GM11168 (cell line): ENCODE data around the gene GPC2.
"Not testable (repeated sequence)": the region's sequence is repeated elsewhere in the genome, so short reads cannot be mapped to it uniquely, and the experiment has no call there.

Experiments used
- in situ Hi-C: fragments of 300-500 bp; cut with MboI; formaldehyde crosslinking; loops from one replicate; pipeline ENCODE4 v1.12.0; 2022; ENCODE audit warnings: low sequenced_read_pairs; ENCODE audit not compliant: unreplicated experiment

Gene GPC2

GRCh38 chr7:100154651-100155491, 22.3 kb downstream of the GPC2 start:
- in situ Hi-C loops = no loop called here

GRCh38 chr7:100153708-100154535, 23.3 kb downstream of the GPC2 start:
- in situ Hi-C loops = no loop called here

GRCh38 chr7:100152937-100153666, 24.1 kb downstream of the GPC2 start:
- in situ Hi-C loops = no loop called here

- in situ Hi-C loops = no loop called here
Measured at GRCh38 chr7:100152404-100152803, 24.8 kb downstream of the GPC2 start.

- in situ Hi-C loops = no loop called here
Measured at GRCh38 chr7:100148559-100149328, 28.4 kb downstream of the GPC2 start, which contains the start of gene LAMTOR4. Gene LAMTOR4 (plus strand): TSS chr7:100148918. CDS start chr7:100148973, 55 bp downstream.

GRCh38 chr7:100148225-100148558, 29.0 kb downstream of the GPC2 start:
- in situ Hi-C loops = no loop called here

DNA sequence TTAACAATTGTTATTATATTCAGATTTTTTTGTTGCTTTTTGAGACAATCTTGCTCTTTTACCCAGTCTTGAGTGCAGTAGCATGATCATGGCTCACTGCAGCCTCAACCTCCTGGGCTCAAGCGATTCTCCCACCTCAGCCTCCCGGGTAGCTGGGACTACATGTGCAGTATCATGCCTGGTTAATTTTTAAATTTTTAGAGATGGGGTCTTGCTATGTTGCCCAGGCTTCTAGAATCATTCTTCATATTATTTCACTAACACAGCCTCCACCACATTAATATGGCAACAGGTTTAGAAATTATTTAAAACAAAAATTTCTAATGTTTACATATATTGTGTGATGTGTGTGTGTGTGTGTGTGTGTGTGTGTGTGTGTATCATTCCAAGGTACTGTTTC, 29.9 kb downstream of the GPC2 start:
- in situ Hi-C loops = no loop called here

DNA sequence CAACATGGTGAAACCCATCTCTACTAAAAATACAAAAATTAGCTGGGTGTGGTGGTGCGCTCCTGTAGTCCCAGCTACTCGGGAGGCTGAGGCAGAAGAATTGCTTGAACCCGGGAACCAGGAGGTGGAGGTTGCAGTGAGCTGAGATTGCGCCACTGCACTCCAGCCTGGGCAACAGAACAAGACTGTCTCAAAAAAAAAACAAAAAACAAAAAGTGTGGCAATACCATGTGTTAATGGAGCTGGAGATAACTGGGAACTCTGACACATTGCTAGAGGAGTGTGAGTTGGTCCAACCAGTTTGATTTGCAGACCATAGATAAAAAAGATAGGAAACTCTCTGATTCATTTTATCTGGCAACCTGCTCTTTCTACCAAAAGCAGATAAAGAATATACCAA, 30.8 kb downstream of the GPC2 start:
- in situ Hi-C loops = not testable (repeated sequence)

DNA sequence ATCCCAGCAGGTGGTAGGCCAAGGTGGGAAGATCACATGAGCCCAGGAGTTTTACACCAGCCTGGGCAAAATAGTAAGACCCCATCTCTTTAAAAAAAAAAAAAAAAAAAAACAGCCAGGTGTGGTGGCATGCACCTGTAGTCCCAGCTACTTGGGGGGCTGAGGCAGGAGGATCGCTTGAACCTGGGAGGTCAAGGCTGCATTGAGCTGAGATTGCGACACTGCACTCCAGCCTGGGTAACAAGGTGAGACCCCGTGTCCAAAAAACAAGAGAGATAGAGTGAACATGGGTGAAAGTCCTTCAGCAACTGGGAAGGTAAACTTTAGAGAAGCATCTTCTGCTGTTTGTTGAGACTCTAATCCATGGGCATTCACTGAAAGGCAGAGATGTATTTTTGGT, 34.7 kb downstream of the GPC2 start:
- in situ Hi-C loops = no loop called here

DNA sequence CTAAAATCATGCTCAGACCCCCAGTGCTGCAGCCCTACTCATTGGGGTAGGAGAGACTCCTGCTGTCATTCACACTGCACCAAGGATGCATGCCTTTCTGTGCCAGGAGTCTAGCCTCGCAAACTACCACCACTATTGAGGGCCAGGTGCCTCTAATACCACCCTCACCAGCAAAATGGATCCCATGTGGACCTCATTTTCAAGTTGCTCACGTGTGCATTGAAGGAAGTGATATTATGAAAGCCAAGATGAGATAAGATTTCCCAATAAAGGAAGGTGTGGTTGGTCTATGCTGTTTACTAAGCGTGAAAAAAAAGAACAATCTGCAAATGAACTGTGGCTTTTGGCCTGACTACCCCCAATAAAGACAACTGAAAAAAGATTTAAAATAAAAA, 35.6 kb downstream of the GPC2 start:
- in situ Hi-C loops = no loop called here

GRCh38 chr7:100137851-100138760, 39.1 kb downstream of the GPC2 start:
- in situ Hi-C loops = loop anchor here (10.0 kb wide), 1 partner anchor 77 kb away; the partner anchor contains the start of gene PVRIG

DNA sequence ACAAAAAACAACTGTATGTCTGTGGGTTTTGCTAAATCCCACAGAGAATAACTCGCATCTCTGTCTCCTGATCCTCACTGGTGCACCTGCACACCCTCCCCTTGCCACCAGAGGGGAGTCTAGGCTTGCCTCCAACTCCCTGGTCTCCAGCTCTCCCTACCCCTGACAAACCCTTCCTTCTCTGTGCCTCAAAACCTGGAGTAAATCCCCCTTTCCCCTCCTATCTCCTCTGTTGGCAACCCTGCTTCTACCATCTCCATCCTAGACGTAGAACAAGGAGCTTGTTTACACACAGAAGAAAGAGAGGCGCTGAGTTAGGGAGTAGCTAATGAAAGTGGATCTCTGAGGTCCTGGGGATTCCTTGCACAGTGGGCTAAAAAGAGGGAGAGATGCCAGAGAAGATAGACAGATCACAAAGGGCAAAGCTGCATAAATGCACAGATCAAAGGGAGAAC, 44.5 kb downstream of the GPC2 start:
- in situ Hi-C loops = loop anchor here (10.0 kb wide), 1 partner anchor 82 kb away; the partner anchor contains the start of gene PVRIG

DNA sequence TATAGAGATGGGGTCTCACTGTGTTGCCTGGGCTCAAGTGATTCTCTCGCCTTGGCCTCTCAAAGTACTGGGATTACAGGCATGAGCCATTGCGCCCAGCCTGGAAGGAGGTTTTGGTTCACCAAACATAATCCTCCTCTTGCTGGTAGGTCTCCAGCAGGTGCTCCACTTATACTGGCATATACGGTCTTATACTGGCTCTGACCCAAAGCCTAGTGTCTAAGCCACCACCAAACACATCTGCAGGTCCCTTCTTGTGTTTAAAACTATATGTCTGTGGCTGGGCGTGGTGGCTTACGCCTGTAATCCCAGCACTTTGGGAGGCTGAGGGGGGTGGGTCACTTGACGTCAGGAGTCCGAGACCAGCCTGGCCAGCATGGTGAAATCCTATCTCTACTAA, 45.1 kb downstream of the GPC2 start:
- in situ Hi-C loops = loop anchor here (10.0 kb wide), 1 partner anchor 83 kb away; the partner anchor contains the start of gene PVRIG

DNA sequence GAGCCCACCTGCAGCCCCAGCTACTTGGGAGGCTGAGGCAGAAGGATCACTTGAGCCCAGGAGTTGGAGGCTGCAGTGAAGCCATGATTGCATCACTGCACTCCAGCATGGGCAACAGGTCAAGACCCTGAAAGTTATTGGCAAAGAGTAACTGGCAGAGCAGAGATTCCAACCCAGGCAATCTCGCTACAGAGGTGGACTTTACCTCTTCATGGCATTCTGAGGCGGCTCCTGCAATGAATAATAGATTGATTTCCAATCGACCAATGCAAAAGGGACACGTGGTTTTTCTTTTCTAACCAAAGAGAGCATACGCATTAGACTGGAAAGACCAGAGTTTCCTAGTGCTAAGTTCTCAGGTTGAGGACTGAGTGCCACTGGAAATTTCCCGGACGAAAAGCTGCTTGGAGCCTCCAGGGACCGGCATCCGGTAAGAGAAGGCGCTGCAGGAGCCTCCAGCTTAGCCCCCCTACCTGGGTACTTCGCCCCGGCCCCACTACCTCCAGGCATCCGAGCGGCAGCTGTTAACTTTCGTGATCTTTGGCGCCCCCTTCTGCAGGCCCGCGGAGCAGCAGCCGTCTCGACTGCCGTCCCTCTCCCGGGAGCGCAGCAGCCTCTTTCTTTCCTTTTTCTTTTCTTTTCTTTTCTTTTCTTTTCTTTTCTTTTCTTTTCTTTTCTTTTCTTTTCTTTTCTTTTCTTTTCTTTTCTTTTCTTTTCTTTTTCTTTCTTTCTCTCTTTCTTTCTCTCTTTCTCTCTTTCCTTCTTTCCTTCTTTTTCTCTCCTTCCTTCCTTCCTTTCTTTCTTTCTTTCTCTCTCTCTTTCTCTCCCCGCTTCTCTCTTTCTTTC, 46.4 kb downstream of the GPC2 start:
- in situ Hi-C loops = loop anchor here (10.0 kb wide), 1 partner anchor 84 kb away; the partner anchor contains the start of gene PVRIG

DNA sequence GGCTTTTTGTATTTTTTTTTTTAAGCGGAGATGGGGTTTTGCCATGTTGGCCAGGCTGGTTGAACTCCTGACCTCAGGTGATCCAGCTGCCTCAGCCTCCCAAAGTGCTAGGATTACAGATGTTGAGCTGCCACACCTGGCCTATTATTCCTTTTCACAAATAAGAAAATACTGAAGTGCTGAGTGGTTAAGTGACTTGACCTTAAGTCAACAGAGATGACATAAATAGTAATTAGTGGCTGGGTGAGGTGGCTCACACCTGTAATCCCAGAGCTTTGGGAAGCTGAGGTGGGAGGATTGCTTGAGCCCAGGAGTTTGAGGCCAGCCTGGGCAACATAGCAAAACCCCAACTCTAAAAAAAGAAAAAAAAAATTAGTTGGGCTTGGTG, 47.0 kb downstream of the GPC2 start:
- in situ Hi-C loops = loop anchor here (10.0 kb wide), 1 partner anchor 85 kb away; the partner anchor contains the start of gene PVRIG

- in situ Hi-C loops = no loop called here
Measured at GRCh38 chr7:100128637-100128963, 48.6 kb downstream of the GPC2 start.

GRCh38 chr7:100127866-100128636, 49.1 kb downstream of the GPC2 start:
- in situ Hi-C loops = no loop called here
